Muscle of leg (tissue), 11 donors: Measurements from ENCODE around the gene KEAP1. TPM values are rescaled to one million over a fixed set of nuclear protein-coding genes. Genes with fewer than 3 reads are reported as not detected.

Experiments
- DNase-seq: peaks from one replicate; pipeline ENCODE4 v3.0.0; 2013
- H3K27ac ChIP-seq: one replicate; pipeline ENCODE4 v1.5.1; 2013; ENCODE audit warnings: mild to moderate bottlenecking, low read length, control low read depth
- H3K27me3 ChIP-seq: one replicate; pipeline ENCODE4 v1.6.1; 2013; ENCODE audit warnings: low read length; ENCODE audit not compliant: control insufficient read depth, insufficient read depth
- H3K36me3 ChIP-seq: one replicate; pipeline ENCODE4 v1.6.1; 2013; ENCODE audit warnings: low read length; ENCODE audit not compliant: control insufficient read depth, insufficient read depth
- H3K4me1 ChIP-seq: one replicate; pipeline ENCODE4 v1.6.1; 2013; ENCODE audit warnings: low read length; ENCODE audit not compliant: control insufficient read depth, insufficient read depth
- H3K4me3 ChIP-seq: one replicate; pipeline ENCODE4 v1.5.1; 2013; ENCODE audit warnings: low read length, control low read depth
- H3K9me3 ChIP-seq: replicated peaks from 2 replicates; pipeline ENCODE4 v1.6.1; 2013; ENCODE audit warnings: low read depth, low read length; ENCODE audit not compliant: control insufficient read depth
- WGBS: methylation state at CpG from one replicate; pipeline ENCODE4 v1.1.5; 2013; ENCODE audit warnings: missing lambda C conversion rate; ENCODE audit not compliant: insufficient coverage; 5-methylcytosine and 5-hydroxymethylcytosine counted together
- polyA plus RNA-seq, 8 donors: library from polyadenylated mRNA; unstranded; fragments of 120-200 nt; gene quantifications; one replicate each; pipeline versions ENCODE4 v1.2.1 to v1.2.3, GENCODE V29; 2013; ENCODE audit warnings: inconsistent platforms in 1 of 8, low replicate concordance in 1 of 8; ENCODE audit not compliant: insufficient read length in 8 of 8, insufficient read depth in 1 of 8
- total RNA-seq: library from RNA; stranded (reverse); fragments of 120-200 nt; gene quantifications from one replicate; pipeline ENCODE4 v1.2.4, GENCODE V29; 2013

Gene KEAP1
- total and polyA plus RNA-seq, 9 donors = 55.2 to 75.0 (median 69.4) TPM

DNA sequence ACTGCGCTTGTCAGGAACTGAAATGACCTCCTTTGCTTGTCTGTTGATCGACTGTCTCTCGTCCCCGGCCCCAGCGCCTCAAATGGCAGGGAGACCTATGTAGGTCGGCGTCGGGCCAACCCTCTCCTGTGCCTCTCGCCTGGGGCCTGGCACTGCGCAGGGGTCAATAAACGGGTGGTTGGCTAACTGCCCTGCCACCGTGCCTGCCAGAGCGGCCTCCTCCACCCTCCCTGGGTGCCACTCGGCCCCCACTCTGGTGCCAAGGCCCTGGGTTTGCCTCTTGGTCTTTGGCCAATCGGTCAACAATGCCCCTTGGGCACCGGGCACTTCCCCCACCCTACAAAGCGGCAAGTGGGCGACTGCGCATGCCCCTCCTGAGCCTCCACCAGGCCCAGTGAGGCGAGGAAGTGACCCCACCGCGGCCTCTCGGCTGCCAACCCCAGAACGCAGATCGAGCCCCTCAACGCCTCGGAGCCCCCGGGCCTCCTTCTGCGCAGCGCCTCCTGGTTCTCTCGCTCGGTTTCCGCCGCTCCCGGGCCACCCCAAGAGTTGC is 1.1 kb downstream of the KEAP1 start:
- peak; percentile 71 for DNase-seq
- 2% methylated on average over 35 of the region's 35 CpGs for WGBS

DNA sequence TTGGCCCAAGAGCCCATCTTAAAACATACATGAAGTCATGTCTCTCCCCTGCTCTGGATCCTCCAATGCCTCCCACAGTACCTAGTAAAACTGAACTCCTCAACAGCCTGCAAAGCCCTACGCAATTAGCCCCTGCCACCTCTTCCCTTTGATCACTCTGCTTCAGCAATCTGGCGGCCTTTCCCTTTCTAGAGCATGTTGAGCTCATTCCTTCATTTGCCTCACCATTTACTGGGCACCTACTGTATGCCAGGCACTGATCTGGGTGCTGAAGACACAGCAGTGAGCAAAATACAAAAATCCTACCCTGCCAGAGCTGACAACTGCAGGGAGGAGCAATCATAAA is 2.9 kb downstream of the KEAP1 start:
- H3K4me3 ChIP-seq = no peak overlapping the region
- 92% methylated on average over 2 of the region's 2 CpGs for WGBS
- no peak for DNase-seq
- H3K36me3 ChIP-seq = peaks cover 43% of the 10 kb centered on the region
- H3K4me1 ChIP-seq = peaks cover 6% of the 10 kb centered on the region
- no peaks in the 10 kb centered on the region for H3K9me3 ChIP-seq
- no peak overlapping the region for H3K27ac ChIP-seq
- H3K27me3 ChIP-seq = no peaks in the 10 kb centered on the region

More for the DNA sequence above, 1.1 kb downstream of the KEAP1 start:
- no peaks in the 10 kb centered on the region for H3K27me3 ChIP-seq
- H3K4me1 ChIP-seq = peaks cover 6% of the 10 kb centered on the region
- H3K9me3 ChIP-seq = no peaks in the 10 kb centered on the region
- H3K4me3 ChIP-seq = peak overlapping the region; percentile 98
- peak overlapping the region; percentile 95 for H3K27ac ChIP-seq
- peaks cover 30% of the 10 kb centered on the region for H3K36me3 ChIP-seq

- H3K27me3 ChIP-seq = no peaks in the 10 kb centered on the region
- 93% methylated on average over 18 of the region's 24 CpGs for WGBS
- H3K36me3 ChIP-seq = peaks cover 48% of the 10 kb centered on the region
- no peaks in the 10 kb centered on the region for H3K9me3 ChIP-seq
- no peak overlapping the region for H3K4me3 ChIP-seq
- no peak for DNase-seq
- H3K4me1 ChIP-seq = peaks cover 6% of the 10 kb centered on the region
- H3K27ac ChIP-seq = no peak overlapping the region
Measured at GRCh38 chr19:10499550-10500246, 3.5 kb downstream of the KEAP1 start.

- H3K36me3 ChIP-seq = peaks cover 55% of the 10 kb centered on the region
- 100% methylated on average over 3 of the region's 4 CpGs for WGBS
- H3K27ac ChIP-seq = no peak overlapping the region
- peaks cover 6% of the 10 kb centered on the region for H3K4me1 ChIP-seq
- no peak overlapping the region for H3K4me3 ChIP-seq
- H3K9me3 ChIP-seq = no peaks in the 10 kb centered on the region
- no peak for DNase-seq
- H3K27me3 ChIP-seq = no peaks in the 10 kb centered on the region
Measured at GRCh38 chr19:10497371-10497770, 5.8 kb downstream of the KEAP1 start.

- Histone ChIP-seq H3K27me3 (no peaks in the 10 kb centered on the region), H3K9me3 (no peaks in the 10 kb centered on the region), H3K36me3 (peaks cover 69% of the 10 kb centered on the region), H3K27ac (no peak overlapping the region), H3K4me3 (no peak overlapping the region), H3K4me1 (no peaks in the 10 kb centered on the region)
- WGBS = 97% methylated on average over 42 of the region's 43 CpGs
- DNase-seq = no peak
Measured at GRCh38 chr19:10491472-10492047, 11.6 kb downstream of the KEAP1 start.

- H3K4me3 ChIP-seq = no peak overlapping the region
- no peak overlapping the region for H3K27ac ChIP-seq
- no peaks in the 10 kb centered on the region for H3K9me3 ChIP-seq
- DNase-seq = no peak
- WGBS = 97% methylated on average over 7 of the region's 13 CpGs
- no peaks in the 10 kb centered on the region for H3K4me1 ChIP-seq
- H3K27me3 ChIP-seq = no peaks in the 10 kb centered on the region
- H3K36me3 ChIP-seq = peaks cover 66% of the 10 kb centered on the region
Measured at GRCh38 chr19:10486551-10486950, 16.6 kb downstream of the KEAP1 start.

GRCh38 chr19:10478903-10479384 is 24.2 kb downstream of the KEAP1 start:
- 2% methylated on average over 31 of the region's 36 CpGs for WGBS
- DNase-seq = peak; percentile 97
- Histone ChIP-seq H3K9me3 (no peaks in the 10 kb centered on the region), H3K4me1 (peaks cover 11% of the 10 kb centered on the region), H3K27me3 (no peaks in the 10 kb centered on the region), H3K36me3 (peaks cover under 1% of the 10 kb centered on the region), H3K4me3 (peak overlapping the region; percentile 35), H3K27ac (no peak overlapping the region)

GRCh38 chr19:10478476-10478875 is 24.7 kb downstream of the KEAP1 start:
- H3K36me3 ChIP-seq = no peaks in the 10 kb centered on the region
- no CpG with 5 or more reads among the region's 5 CpGs for WGBS
- DNase-seq = peak; percentile 24
- H3K4me3 ChIP-seq = no peak overlapping the region
- H3K27ac ChIP-seq = no peak overlapping the region
- H3K4me1 ChIP-seq = peaks cover 11% of the 10 kb centered on the region
- H3K9me3 ChIP-seq = no peaks in the 10 kb centered on the region
- H3K27me3 ChIP-seq = no peaks in the 10 kb centered on the region

GRCh38 chr19:10474962-10475451 is 28.1 kb downstream of the KEAP1 start:
- no peak overlapping the region for H3K4me3 ChIP-seq
- WGBS = 78% methylated on average over 4 of the region's 6 CpGs
- H3K9me3 ChIP-seq = no peaks in the 10 kb centered on the region
- H3K36me3 ChIP-seq = no peaks in the 10 kb centered on the region
- no peak overlapping the region for H3K27ac ChIP-seq
- peaks cover 11% of the 10 kb centered on the region for H3K4me1 ChIP-seq
- no peak for DNase-seq
- no peaks in the 10 kb centered on the region for H3K27me3 ChIP-seq

DNA sequence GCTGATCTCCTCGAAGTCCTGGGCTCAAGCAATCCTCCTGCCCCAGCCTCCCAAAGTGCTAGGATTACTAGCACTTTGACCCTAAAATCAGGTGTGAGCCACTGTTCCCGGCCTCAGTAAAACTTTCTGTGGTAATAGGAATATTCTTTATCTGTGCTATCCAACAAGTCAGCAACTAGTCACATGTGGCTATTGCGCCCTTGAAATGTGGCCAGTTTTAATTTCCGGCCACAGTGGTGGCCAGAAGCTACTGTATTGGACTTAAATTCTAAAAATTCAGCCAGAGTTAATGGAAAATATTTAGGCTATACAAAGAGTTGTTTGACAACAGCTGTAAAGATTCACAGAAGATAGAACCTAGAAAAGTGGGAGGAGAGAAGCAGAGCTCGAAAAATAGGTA is 30.0 kb downstream of the KEAP1 start:
- 75% methylated on average over 1 of the region's 5 CpGs for WGBS
- Histone ChIP-seq H3K27ac (no peak overlapping the region), H3K27me3 (peaks cover 3% of the 10 kb centered on the region), H3K4me3 (no peak overlapping the region), H3K9me3 (no peaks in the 10 kb centered on the region), H3K36me3 (no peaks in the 10 kb centered on the region), H3K4me1 (peaks cover under 1% of the 10 kb centered on the region)
- DNase-seq = no peak
